Stomach (tissue), 9 donors: ENCODE results near the gene LRP1B. TPM values are rescaled to one million over a fixed set of nuclear protein-coding genes. Genes with fewer than 3 reads are reported as not detected.

ENCODE experiments used
- DNase-seq, 2 donors: peaks; one replicate each; pipeline versions ENCODE4 v3.0.0 to v3.0.0-alpha.2; 2013 to 2019
- H3K27ac ChIP-seq, 5 donors: fragments of 200-600 bp in 4 of 5; sonication (generic) in 4 of 5; one replicate each; pipeline ENCODE4 v1.5.1; 2013 to 2019; ENCODE audit warnings: mild to moderate bottlenecking in 1 of 5, moderate library complexity in 1 of 5
- H3K27me3 ChIP-seq, 3 donors: fragments of 200-600 bp; sonication (generic); one replicate each; pipeline ENCODE4 v1.5.1; 2017 to 2019; ENCODE audit warnings: mixed run types in 1 of 3
- H3K36me3 ChIP-seq, 4 donors: fragments of 200-600 bp; sonication (generic); 1 replicate in 3 of 4; 2 replicates in 1 of 4; pipeline ENCODE4 v1.5.1; 2016 to 2019
- H3K4me1 ChIP-seq, 4 donors: fragments of 200-600 bp; sonication (generic); one replicate each; pipeline ENCODE4 v1.5.1; 2016 to 2019
- H3K4me3 ChIP-seq, 4 donors: fragments of 200-600 bp; sonication (generic) in 3 of 4; one replicate each; pipeline ENCODE4 v1.5.1; 2016 to 2019; ENCODE audit warnings: mild to moderate bottlenecking in 1 of 4
- H3K9me3 ChIP-seq, 4 donors: fragments of 200-600 bp; sonication (generic); one replicate each; pipeline ENCODE4 v1.5.1; 2016 to 2019
- EP300 ChIP-seq: sonication (generic); formaldehyde crosslinking; IDR thresholded peaks from one replicate; pipeline ENCODE4 v1.6.1; 2017; ENCODE audit warnings: antibody characterized with exemption
- POLR2A ChIP-seq, 4 donors: fragments of 450-650 bp; IDR thresholded peaks; one replicate each; pipeline ENCODE4 v1.6.1; 2016; ENCODE audit warnings: antibody characterized with exemption in 4 of 4, control low read depth in 2 of 4, mild to moderate bottlenecking in 1 of 4, moderate library complexity in 1 of 4
- POLR2AphosphoS5 ChIP-seq, 3 donors: sonication (generic); formaldehyde crosslinking; IDR thresholded peaks; one replicate each; pipeline ENCODE4 v1.6.1; 2016; ENCODE audit warnings: antibody characterized with exemption in 3 of 3
- WGBS, 5 donors: extraction: QIAGEN DNeasy Blood & Tissue Kit in 3 of 5; methylation state at CpG; one replicate each; pipeline versions ENCODE4 v1.1.5 to v1.1.7; 2013 to 2018; 5-methylcytosine and 5-hydroxymethylcytosine counted together
- intact Hi-C: fragments of 100-400 bp; cut with DNase I; formaldehyde crosslinking; loops from one replicate; pipeline ENCODE4 v1.15.1; 2023; ENCODE audit warnings: low total_unique reads
- polyA plus RNA-seq, 3 donors: library from polyadenylated mRNA; stranded (reverse); fragments of 200-250 nt; gene quantifications; one replicate each; pipeline ENCODE4 v1.2.3, GENCODE V29; 2013
- total RNA-seq, 5 donors: library from RNA; depleted of rRNA; stranded (reverse); fragments of >200 nt; gene quantifications; one replicate each; pipeline versions ENCODE4 v1.1.0 to v1.2.3, GENCODE V29; 2014 to 2016
- TF ChIP-seq, protein P1 (sequence below), 7 experiments: fragments of 450-650 bp in 4 of 7; fragments of 200-600 bp in 3 of 7; sonication (generic) in 3 of 7; IDR thresholded peaks; one replicate each; pipeline ENCODE4 v1.5.1; 2016 to 2019; ENCODE audit warnings: antibody characterized with exemption in 7 of 7, control low read depth in 2 of 7, mild to moderate bottlenecking in 1 of 7
- donor health status: healthy with polysubstance abuse.
- donor health status: Bipolar disorder and iron deficiency.
- donor health status: healthy.

LRP1B gene
- total and polyA plus RNA-seq, 8 donors: under 0.01 to 9.0 (median 0.38) TPM

DNA sequence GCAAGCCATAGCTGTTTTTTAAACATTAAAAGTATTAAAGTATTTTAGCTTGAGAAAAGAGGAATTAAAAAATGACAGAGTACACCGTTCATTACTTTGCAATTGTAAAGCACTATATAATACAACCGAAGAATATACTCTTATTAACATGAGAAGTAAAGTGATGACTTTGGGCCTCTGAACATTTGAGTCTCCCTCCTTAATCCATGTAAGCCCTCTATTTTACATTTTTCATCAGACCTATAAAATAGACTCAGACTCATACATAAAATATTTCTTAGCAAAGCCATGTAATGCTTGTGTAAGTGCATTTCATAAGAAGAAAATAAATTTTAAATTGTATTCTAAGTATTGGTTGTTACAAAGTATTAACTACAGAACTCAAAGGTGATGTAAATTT lies 198.6 kb downstream of the LRP1B start:
- WGBS, 5 donors: 84 to 95% (median 88%) methylated on average over 2 of the region's 2 CpGs
- no peaks in the 10 kb centered on the region for H3K4me1 ChIP-seq
- no peak overlapping the region for H3K27ac ChIP-seq
- intact Hi-C loops: no loop called here
- H3K4me3 ChIP-seq: no peak overlapping the region
- peaks cover 0 to under 1% (median 0%) of the 10 kb centered on the region in 4 donors for H3K9me3 ChIP-seq
- TF ChIP-seq, protein P1, sequence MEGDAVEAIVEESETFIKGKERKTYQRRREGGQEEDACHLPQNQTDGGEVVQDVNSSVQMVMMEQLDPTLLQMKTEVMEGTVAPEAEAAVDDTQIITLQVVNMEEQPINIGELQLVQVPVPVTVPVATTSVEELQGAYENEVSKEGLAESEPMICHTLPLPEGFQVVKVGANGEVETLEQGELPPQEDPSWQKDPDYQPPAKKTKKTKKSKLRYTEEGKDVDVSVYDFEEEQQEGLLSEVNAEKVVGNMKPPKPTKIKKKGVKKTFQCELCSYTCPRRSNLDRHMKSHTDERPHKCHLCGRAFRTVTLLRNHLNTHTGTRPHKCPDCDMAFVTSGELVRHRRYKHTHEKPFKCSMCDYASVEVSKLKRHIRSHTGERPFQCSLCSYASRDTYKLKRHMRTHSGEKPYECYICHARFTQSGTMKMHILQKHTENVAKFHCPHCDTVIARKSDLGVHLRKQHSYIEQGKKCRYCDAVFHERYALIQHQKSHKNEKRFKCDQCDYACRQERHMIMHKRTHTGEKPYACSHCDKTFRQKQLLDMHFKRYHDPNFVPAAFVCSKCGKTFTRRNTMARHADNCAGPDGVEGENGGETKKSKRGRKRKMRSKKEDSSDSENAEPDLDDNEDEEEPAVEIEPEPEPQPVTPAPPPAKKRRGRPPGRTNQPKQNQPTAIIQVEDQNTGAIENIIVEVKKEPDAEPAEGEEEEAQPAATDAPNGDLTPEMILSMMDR (IDR thresholded peaks at IDR 0.05): no peak
- TF ChIP-seq EP300: no peak
- no peak for TF ChIP-seq POLR2A (IDR thresholded peaks at IDR 0.05)
- TF ChIP-seq POLR2AphosphoS5 (IDR thresholded peaks at IDR 0.05): no peak
- H3K27me3 ChIP-seq: no peaks in the 10 kb centered on the region
- H3K36me3 ChIP-seq: no peaks in the 10 kb centered on the region
- no peak for DNase-seq

- intact Hi-C loops: no loop called here
- WGBS, 5 donors: 53 to 74% (median 59%) methylated on average over 3 of the region's 3 CpGs
- TF ChIP-seq EP300 (no peak), POLR2AphosphoS5 (IDR thresholded peaks at IDR 0.05) (no peak), POLR2A (IDR thresholded peaks at IDR 0.05) (no peak)
- TF ChIP-seq, protein P1 (IDR thresholded peaks at IDR 0.05): no peak
These were observed 199.0 kb downstream of the LRP1B start for GRCh38 chr2:141931797-141932196.

DNA sequence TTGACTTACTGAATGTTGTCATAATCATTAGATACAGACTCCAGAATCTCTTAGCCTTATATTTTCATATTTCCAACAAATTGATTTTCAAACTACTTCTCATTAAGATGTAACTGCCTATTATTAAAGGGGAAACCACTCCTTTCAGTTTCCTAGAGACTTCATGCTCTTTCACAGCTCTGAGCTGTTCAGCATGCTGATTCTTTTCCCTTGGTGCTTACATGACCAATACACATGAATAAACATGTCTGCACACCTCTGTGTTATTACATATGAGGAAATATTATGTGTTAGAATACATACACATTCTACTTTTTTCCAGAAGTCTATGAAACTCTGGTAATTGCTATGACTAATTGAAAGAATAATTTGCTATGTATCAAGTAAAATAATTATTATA lies 200.0 kb downstream of the LRP1B start:
- H3K27me3 ChIP-seq: no peaks in the 10 kb centered on the region
- H3K4me1 ChIP-seq: no peaks in the 10 kb centered on the region
- no peak overlapping the region for H3K4me3 ChIP-seq
- H3K9me3 ChIP-seq: no peaks in the 10 kb centered on the region
- H3K36me3 ChIP-seq: no peaks in the 10 kb centered on the region
- TF ChIP-seq POLR2A (IDR thresholded peaks at IDR 0.05): no peak
- TF ChIP-seq POLR2AphosphoS5 (IDR thresholded peaks at IDR 0.05): no peak
- TF ChIP-seq, protein P1 (IDR thresholded peaks at IDR 0.05): no peak
- no peak for TF ChIP-seq EP300
- intact Hi-C loops: no loop called here
- DNase-seq: no peak
- no peak overlapping the region for H3K27ac ChIP-seq

More at GRCh38 chr2:141931797-141932196, 199.0 kb downstream of the LRP1B start:
- H3K27me3 ChIP-seq: no peaks in the 10 kb centered on the region
- no peaks in the 10 kb centered on the region for H3K9me3 ChIP-seq
- no peak for DNase-seq
- no peaks in the 10 kb centered on the region for H3K36me3 ChIP-seq
- no peak overlapping the region for H3K27ac ChIP-seq
- no peak overlapping the region for H3K4me3 ChIP-seq
- no peaks in the 10 kb centered on the region for H3K4me1 ChIP-seq

GRCh38 chr2:141929331-141930252 lies 201.2 kb downstream of the LRP1B start:
- no peak overlapping the region for H3K27ac ChIP-seq
- no peak for DNase-seq
- no peaks in the 10 kb centered on the region for H3K9me3 ChIP-seq
- no peak for TF ChIP-seq EP300
- TF ChIP-seq, protein P1 (IDR thresholded peaks at IDR 0.05): no peak
- TF ChIP-seq POLR2A (IDR thresholded peaks at IDR 0.05): no peak
- no peak for TF ChIP-seq POLR2AphosphoS5 (IDR thresholded peaks at IDR 0.05)
- 66 to 73% (median 69%) methylated on average over 8 of the region's 8 CpGs for WGBS, 5 donors
- no peaks in the 10 kb centered on the region for H3K27me3 ChIP-seq
- no peak overlapping the region for H3K4me3 ChIP-seq
- intact Hi-C loops: no loop called here
- no peaks in the 10 kb centered on the region for H3K4me1 ChIP-seq
- no peaks in the 10 kb centered on the region for H3K36me3 ChIP-seq
